H1 (cell line): ENCODE results near the gene CYBA. TPM values are rescaled to one million over a fixed set of nuclear protein-coding genes. Genes with fewer than 3 reads are reported as not detected.
A peak's percentile ranks its signal among the peaks of the same experiment; 100 is the strongest.

Experiments used
- CTCF ChIA-PET: fragments of 300-600 bp; sonication (Branson Sonifier 250); formaldehyde crosslinking; loops from one replicate; lab custom pipeline; 2021; ENCODE audit not compliant: partially characterized antibody; lab: Charles Lee
- POLR2A ChIA-PET: fragments of 300-600 bp; sonication (Branson Sonifier 250); formaldehyde crosslinking; loops from one replicate; lab custom pipeline; 2021; ENCODE audit warnings: inconsistent platforms; ENCODE audit not compliant: partially characterized antibody; lab: Charles Lee
- DNase-seq, 2 experiments: peaks; one replicate each; pipeline versions ENCODE4 v3.0.0 to v3.0.0-alpha.2; 2010 to 2022; ENCODE audit warnings: low spot score in 2 of 2, low read depth in 1 of 2, mixed read lengths in 1 of 2
- FAIRE-seq: peaks from 2 replicates; lab custom pipeline; 2011; peaks lifted over from hg19 to GRCh38; lab: Jason Lieb, UNC
- H2AFZ ChIP-seq: 2 replicates; pipeline ENCODE4 v1.8.1; 2012; ENCODE audit warnings: low read length, inconsistent platforms
- H2AK5ac ChIP-seq: 2 replicates; pipeline ENCODE4 v1.6.1; 2013; ENCODE audit warnings: low read depth, low read length
- H2BK120ac ChIP-seq: replicated peaks from 2 replicates; pipeline ENCODE3; 2013; ENCODE audit warnings: low read depth, low read length, inconsistent platforms
- H2BK12ac ChIP-seq: 2 replicates; pipeline ENCODE4 v1.6.1; 2013; ENCODE audit warnings: low read depth, low read length
- H2BK15ac ChIP-seq: 2 replicates; pipeline ENCODE4 v1.6.1; 2013; ENCODE audit warnings: low read length
- H2BK20ac ChIP-seq: 2 replicates; pipeline ENCODE4 v1.6.1; 2013; ENCODE audit warnings: low read length
- H2BK5ac ChIP-seq: 2 replicates; pipeline ENCODE4 v1.6.1; 2013; ENCODE audit warnings: low read depth, low read length
- H3K14ac ChIP-seq: 2 replicates; pipeline ENCODE4 v1.6.1; 2013; ENCODE audit warnings: inconsistent platforms; ENCODE audit not compliant: insufficient read length
- H3K18ac ChIP-seq: 2 replicates; pipeline ENCODE4 v1.6.1; 2013; ENCODE audit warnings: low read length; ENCODE audit errors: extremely low read depth
- H3K23ac ChIP-seq: 2 replicates; pipeline ENCODE4 v1.6.1; 2013; ENCODE audit warnings: inconsistent platforms; ENCODE audit not compliant: insufficient read length
- H3K23me2 ChIP-seq: 2 replicates; pipeline ENCODE4 v1.6.1; 2013; ENCODE audit warnings: low read depth, low read length
- H3K27ac ChIP-seq: 2 replicates; pipeline ENCODE4 v1.6.1; 2011; ENCODE audit warnings: low read depth, low read length, inconsistent platforms
- H3K27me3 ChIP-seq, 4 experiments: replicated peaks in 1 of 4; 1 replicate in 1 of 4; 2 replicates in 3 of 4; pipeline versions ENCODE4 v1.6.1 to v1.8.1; 2011 to 2013; ENCODE audit warnings: low read length in 3 of 4, mild to moderate bottlenecking in 3 of 4, inconsistent platforms in 2 of 4, mixed read lengths in 2 of 4, moderate library complexity in 1 of 4; ENCODE audit not compliant: control insufficient read depth in 3 of 4, insufficient read depth in 3 of 4; ENCODE audit errors: extremely low read depth in 1 of 4
- H3K36me3 ChIP-seq, 4 experiments: 2 replicates each; pipeline versions ENCODE4 v1.6.1 to v1.8.1; 2011 to 2013; ENCODE audit warnings: mild to moderate bottlenecking in 4 of 4, low read length in 3 of 4, moderate library complexity in 2 of 4, control low read depth in 1 of 4, inconsistent platforms in 1 of 4; ENCODE audit not compliant: insufficient read depth in 4 of 4, control insufficient read depth in 2 of 4
- H3K4ac ChIP-seq: replicated peaks from 2 replicates; pipeline ENCODE3; 2013; ENCODE audit warnings: low read length, low read depth, mixed read lengths, inconsistent platforms; ENCODE audit not compliant: insufficient read length
- H3K4me1 ChIP-seq, 4 experiments: replicated peaks in 1 of 4; 1 replicate in 1 of 4; 2 replicates in 3 of 4; pipeline versions ENCODE4 v1.6.1 to v1.8.1; 2011 to 2013; ENCODE audit warnings: low read length in 3 of 4, inconsistent platforms in 2 of 4, mixed read lengths in 1 of 4; ENCODE audit not compliant: insufficient read depth in 4 of 4, control insufficient read depth in 3 of 4
- H3K4me2 ChIP-seq, 2 experiments: 2 replicates each; pipeline versions ENCODE4 v1.6.1 to v1.8.1; 2011 to 2013; ENCODE audit warnings: low read depth in 2 of 2, low read length in 2 of 2, control low read depth in 1 of 2, inconsistent platforms in 1 of 2, mild to moderate bottlenecking in 1 of 2; ENCODE audit not compliant: insufficient read depth in 1 of 2
- H3K4me3 ChIP-seq, 4 experiments: fragments of 200-600, 300-600 bp in 1 of 4; sonication (generic), shearing (Covaris generic), sonication (Bioruptor Twin) in 1 of 4; 2 replicates each; pipeline versions ENCODE4 v1.5.1 to v1.8.1; 2011 to 2016; ENCODE audit warnings: low read length in 4 of 4, low read depth in 3 of 4, control low read depth in 2 of 4, inconsistent platforms in 2 of 4, mild to moderate bottlenecking in 2 of 4, mixed read lengths in 1 of 4, moderate library complexity in 1 of 4; ENCODE audit not compliant: insufficient read depth in 2 of 4; ENCODE audit errors: extremely low read depth in 1 of 4
- H3K56ac ChIP-seq: replicated peaks from 2 replicates; pipeline ENCODE3; 2013; ENCODE audit warnings: low read depth, mild to moderate bottlenecking, mixed read lengths, low read length, inconsistent platforms; ENCODE audit not compliant: insufficient read length
- H3K79me1 ChIP-seq: 2 replicates; pipeline ENCODE4 v1.6.1; 2013; ENCODE audit warnings: low read depth, low read length, control low read depth
- H3K79me2 ChIP-seq, 2 experiments: 2 replicates each; pipeline versions ENCODE4 v1.6.1 to v1.8.1; 2012 to 2013; ENCODE audit warnings: low read length in 2 of 2, mild to moderate bottlenecking in 2 of 2, inconsistent platforms in 1 of 2; ENCODE audit not compliant: insufficient read depth in 2 of 2, control insufficient read depth in 1 of 2
- H3K9ac ChIP-seq, 4 experiments: replicated peaks in 1 of 4; 1 replicate in 1 of 4; 2 replicates in 3 of 4; pipeline versions ENCODE4 v1.6.1 to v1.8.1; 2011 to 2013; ENCODE audit warnings: low read depth in 3 of 4, low read length in 3 of 4, control low read depth in 2 of 4, mild to moderate bottlenecking in 2 of 4, moderate library complexity in 2 of 4, inconsistent platforms in 1 of 4; ENCODE audit errors: extremely low read depth in 1 of 4
- H3K9me3 ChIP-seq, 2 experiments: 2 replicates each; pipeline versions ENCODE4 v1.6.1 to v1.8.1; 2012 to 2013; ENCODE audit warnings: mild to moderate bottlenecking in 2 of 2, moderate library complexity in 2 of 2, control low read depth in 1 of 2, inconsistent platforms in 1 of 2, low read depth in 1 of 2, low read length in 1 of 2, mixed read lengths in 1 of 2; ENCODE audit not compliant: insufficient read depth in 2 of 2
- H4K20me1 ChIP-seq, 2 experiments: replicated peaks in 1 of 2; 2 replicates each; pipeline versions ENCODE3 to v1.8.1; 2011 to 2013; ENCODE audit warnings: inconsistent platforms in 2 of 2, low read length in 2 of 2, mild to moderate bottlenecking in 1 of 2; ENCODE audit not compliant: insufficient read depth in 2 of 2, control insufficient read depth in 1 of 2
- H4K5ac ChIP-seq: 2 replicates; pipeline ENCODE4 v1.6.1; 2013; ENCODE audit warnings: low read length, low read depth, mixed read lengths, inconsistent platforms; ENCODE audit not compliant: insufficient read length
- H4K8ac ChIP-seq: 2 replicates; pipeline ENCODE4 v1.8.0; 2013; ENCODE audit warnings: mild to moderate bottlenecking, moderate library complexity, low read length, inconsistent platforms; ENCODE audit not compliant: insufficient read depth; ENCODE audit errors: extremely low read depth
- H4K91ac ChIP-seq: replicated peaks from 2 replicates; pipeline ENCODE3; 2013; ENCODE audit warnings: low read length, mixed read lengths, inconsistent platforms; ENCODE audit not compliant: insufficient read length
- ASH2L ChIP-seq: fragments of 200-600, 300-600 bp; sonication (generic); IDR thresholded peaks from one replicate; pipeline ENCODE4 v1.7.1; 2017; ENCODE audit warnings: low read length
- BACH1 ChIP-seq: IDR thresholded peaks from 2 replicates; pipeline ENCODE4 v1.6.1; 2012; ENCODE audit warnings: low read length, improper control_type of control experiment
- CBX8 ChIP-seq: fragments of 300-800, 300-1000 bp; sonication (generic); IDR thresholded peaks from 2 replicates; pipeline ENCODE4 v1.7.1; 2016; ENCODE audit warnings: low read depth, low read length, borderline replicate concordance
- CTBP2 ChIP-seq: IDR thresholded peaks from 2 replicates; pipeline ENCODE4 v1.7.0; 2011; ENCODE audit warnings: borderline replicate concordance, mild to moderate bottlenecking, moderate library complexity, mixed read lengths, low read length; ENCODE audit not compliant: insufficient read depth, insufficient read length
- GABPA ChIP-seq: IDR thresholded peaks from 2 replicates; pipeline ENCODE4 v1.6.1; 2011; ENCODE audit warnings: mild to moderate bottlenecking, low read length, moderate library complexity, borderline replicate concordance; ENCODE audit not compliant: insufficient read depth
- KDM4A ChIP-seq: IDR thresholded peaks from one replicate; pipeline ENCODE4 v1.7.1; 2012; ENCODE audit warnings: low read depth, mild to moderate bottlenecking, moderate library complexity, low read length, inconsistent platforms; ENCODE audit not compliant: severe bottlenecking
- NANOG ChIP-seq: IDR thresholded peaks from 2 replicates; pipeline ENCODE4 v1.6.1; 2011; ENCODE audit warnings: low read length, low read depth, mild to moderate bottlenecking, inconsistent platforms; ENCODE audit not compliant: insufficient read depth, poor library complexity, severe bottlenecking
- TAF1 ChIP-seq: IDR thresholded peaks from 2 replicates; pipeline ENCODE4 v1.6.1; 2011; ENCODE audit warnings: mild to moderate bottlenecking, low read depth, low read length
- WGBS, 2 experiments: shearing (Covaris generic) in 1 of 2; methylation state at CpG; one replicate each; pipeline versions ENCODE4 v1.1.6 to v1.1.7; 2013 to 2015; ENCODE audit warnings: low lambda C conversion rate in 2 of 2, mixed read lengths in 2 of 2, inconsistent platforms in 1 of 2, low coverage in 1 of 2, missing lambda C conversion rate in 1 of 2; ENCODE audit not compliant: insufficient replicate concordance in 2 of 2, insufficient coverage in 1 of 2, insufficient read length in 1 of 2; ENCODE audit errors: extremely low coverage in 1 of 2, missing lambda C conversion rate in 1 of 2; 5-methylcytosine and 5-hydroxymethylcytosine counted together
- polyA plus RNA-seq, 7 experiments: library from polyadenylated mRNA; depleted of rRNA in 3 of 7; stranded (reverse) in 5 of 7; unstranded in 2 of 7; fragments of >200 nt in 5 of 7; fragments of 200-250 nt in 2 of 7; gene quantifications; 1 replicate in 5 of 7; 2 replicates in 1 of 7; 4 replicates in 1 of 7; pipeline versions ENCODE4 v1.2.1 to v1.2.3, GENCODE V29; 2011 to 2013; ENCODE audit warnings: missing spikeins in 2 of 7, mixed read lengths in 2 of 7
- total RNA-seq: library from RNA; stranded (reverse); fragmentation: NEBNext Ultra II Directional; extraction: Animal tissue kit (Norgen Biotek cat#: 25700); gene quantifications from 2 replicates; pipeline ENCODE4 v1.2.1, GENCODE V29; 2021

The CYBA gene
- total and polyA plus RNA-seq, 2 of the 8 experiments (the other 6 are each of a cell fraction or from before 2014, with no cell fraction given) = 136 to 254 TPM

DNA sequence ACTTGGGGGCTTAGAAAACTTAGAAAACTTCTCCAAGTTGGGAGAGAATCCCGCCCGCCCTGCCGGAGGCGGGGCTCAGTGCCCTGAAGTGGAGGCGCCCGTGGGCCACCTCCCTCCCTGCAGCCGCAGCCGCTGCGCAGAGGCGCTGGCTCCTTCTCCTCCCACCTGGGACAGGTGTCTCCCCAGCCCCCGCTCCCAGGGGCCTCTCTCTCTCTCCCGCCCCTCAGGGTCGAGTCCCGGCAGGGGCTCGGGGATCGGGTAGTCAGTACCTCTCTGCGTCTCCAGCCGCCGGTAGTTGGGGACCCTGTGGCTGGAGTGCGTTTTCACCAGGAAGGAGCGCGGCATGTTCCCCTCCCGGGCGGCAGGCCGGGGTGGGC, 35.2 kb upstream of the CYBA start:
- no peak overlapping the region for H4K5ac ChIP-seq
- no peak overlapping the region for H4K91ac ChIP-seq
- WGBS, 2 experiments = 4% methylated on average over 14 of the region's 25 CpGs; no CpG with 5 or more reads in 1 of the 2 experiments
- H2BK12ac ChIP-seq = no peak overlapping the region
- CTCF ChIA-PET = interaction anchor here (0.8 to 5.7 kb wide), 6 partner anchors 13 to 123 kb away, joined by 3 to 87 read pairs (median 5); no protein-coding TSS in a partner anchor
- H2BK15ac ChIP-seq = no peak overlapping the region
- peaks cover 13% of the 10 kb centered on the region; the same call in 1 of the 2 replicates for H3K23me2 ChIP-seq
- H2AK5ac ChIP-seq = no peak overlapping the region
- H2BK20ac ChIP-seq = no peak overlapping the region
- H3K27ac ChIP-seq = no peak overlapping the region
- H2BK120ac ChIP-seq = no peak overlapping the region
- no peaks in the 10 kb centered on the region for H3K79me1 ChIP-seq
- H3K4me2 ChIP-seq = peak overlapping the region; percentile 69 to 95
- FAIRE-seq = no peak
- H3K14ac ChIP-seq = no peak overlapping the region
- no peaks in the 10 kb centered on the region for H3K36me3 ChIP-seq
- TF ChIP-seq CTBP2 = no peak
- peak; percentile 65 for TF ChIP-seq KDM4A
- TF ChIP-seq TAF1 = 0 out of 2 replicates have a peak, but pooled peaks have one; percentile 7
- peak; percentile 50 for TF ChIP-seq ASH2L
- peak; percentile 50; the same call in 1 of the 2 replicates for TF ChIP-seq GABPA
- TF ChIP-seq CBX8 = no peak
- TF ChIP-seq BACH1 = no peak
- no peak for TF ChIP-seq NANOG
- H3K4me1 ChIP-seq = peaks cover 0 to 8% (median 6%) of the 10 kb centered on the region in 4 experiments; a peak in 6 of 7 replicates
- H3K4ac ChIP-seq = no peak overlapping the region
- DNase-seq = no peak
- peaks cover 0 to 3% of the 10 kb centered on the region in 2 experiments for H4K20me1 ChIP-seq
- POLR2A ChIA-PET = interaction anchor here (0.6 to 2.3 kb wide), 5 partner anchors 14 to 177 kb away, joined by 3 to 6 read pairs (median 4); partner anchors contain the start of gene MVD
- no peak overlapping the region for H2AFZ ChIP-seq
- H4K8ac ChIP-seq = peak overlapping the region; percentile 28
- no peak overlapping the region for H3K56ac ChIP-seq
- peaks cover 0 to 12% (median 9%) of the 10 kb centered on the region in 4 experiments; a peak in 3 of 7 replicates for H3K27me3 ChIP-seq
- peak overlapping the region in 1 of 4 experiments; percentile 41; a peak in 1 of 7 replicates for H3K9ac ChIP-seq
- no peak overlapping the region for H3K23ac ChIP-seq
- no peaks in the 10 kb centered on the region for H3K9me3 ChIP-seq
- H3K18ac ChIP-seq = peak overlapping the region; percentile 78
- 0 out of 2 replicates have a peak overlapping the region, but pooled peaks have one; percentile 35 for H2BK5ac ChIP-seq
- H3K4me3 ChIP-seq = peak overlapping the region; percentile 61 to 77 (median 69)
- no peaks in the 10 kb centered on the region for H3K79me2 ChIP-seq
